ENCODE results near the gene ZSWIM6. TPM values are rescaled to one million over a fixed set of nuclear protein-coding genes. Genes with fewer than 3 reads are reported as not detected.
A peak's percentile ranks its signal among the peaks of the same experiment; 100 is the strongest.

The ZSWIM6 gene
- total and polyA plus RNA-seq, 4 donors = 5.9 to 21.6 (median 13.3) TPM

DNA sequence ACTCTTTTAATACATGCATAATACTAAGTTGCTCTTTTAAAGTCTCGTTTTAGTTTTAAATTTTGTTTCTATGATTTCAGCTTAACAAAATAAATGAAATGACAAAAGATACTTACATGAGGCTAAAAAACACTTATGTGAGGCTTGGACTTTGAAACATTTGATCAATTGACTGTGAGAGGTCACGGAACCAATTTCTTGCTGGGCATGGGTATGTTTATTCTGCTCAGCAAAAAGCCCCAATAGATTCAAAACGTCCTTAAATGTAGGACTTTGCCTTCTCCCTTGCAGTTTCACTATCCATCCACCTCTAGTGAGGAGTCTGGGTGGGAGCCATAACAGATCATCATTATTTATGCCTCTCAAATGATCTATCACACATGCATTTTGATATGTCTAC, 191.9 kb downstream of the ZSWIM6 start:
- Histone ChIP-seq H3K9me3 (ENCODE audit: control insufficient read depth in 4 of 4, insufficient read depth in 3 of 4, low read length in 3 of 4) (no peaks in the 10 kb centered on the region), H3K27me3 (ENCODE audit: control insufficient read depth in 3 of 3, insufficient read depth in 3 of 3, low read length in 2 of 3) (no peaks in the 10 kb centered on the region), H3K4me1 (ENCODE audit: control insufficient read depth in 5 of 5, insufficient read depth in 5 of 5, low read length in 5 of 5) (peaks cover 0 to 24% (median 4%) of the 10 kb centered on the region in 5 donors), H3K9ac (ENCODE audit: insufficient read depth in 1 of 2, low read length in 2 of 2) (no peak overlapping the region), H3K36me3 (ENCODE audit: control insufficient read depth in 4 of 4, insufficient read depth in 4 of 4, low read length in 4 of 4) (peaks cover 1 to 10% (median 6%) of the 10 kb centered on the region in 4 donors), H3K4me3 (no peak overlapping the region), H3K27ac (ENCODE audit: low read depth in 1 of 2, low read length in 1 of 2) (no peak overlapping the region)
- TF ChIP-seq, protein P1, sequence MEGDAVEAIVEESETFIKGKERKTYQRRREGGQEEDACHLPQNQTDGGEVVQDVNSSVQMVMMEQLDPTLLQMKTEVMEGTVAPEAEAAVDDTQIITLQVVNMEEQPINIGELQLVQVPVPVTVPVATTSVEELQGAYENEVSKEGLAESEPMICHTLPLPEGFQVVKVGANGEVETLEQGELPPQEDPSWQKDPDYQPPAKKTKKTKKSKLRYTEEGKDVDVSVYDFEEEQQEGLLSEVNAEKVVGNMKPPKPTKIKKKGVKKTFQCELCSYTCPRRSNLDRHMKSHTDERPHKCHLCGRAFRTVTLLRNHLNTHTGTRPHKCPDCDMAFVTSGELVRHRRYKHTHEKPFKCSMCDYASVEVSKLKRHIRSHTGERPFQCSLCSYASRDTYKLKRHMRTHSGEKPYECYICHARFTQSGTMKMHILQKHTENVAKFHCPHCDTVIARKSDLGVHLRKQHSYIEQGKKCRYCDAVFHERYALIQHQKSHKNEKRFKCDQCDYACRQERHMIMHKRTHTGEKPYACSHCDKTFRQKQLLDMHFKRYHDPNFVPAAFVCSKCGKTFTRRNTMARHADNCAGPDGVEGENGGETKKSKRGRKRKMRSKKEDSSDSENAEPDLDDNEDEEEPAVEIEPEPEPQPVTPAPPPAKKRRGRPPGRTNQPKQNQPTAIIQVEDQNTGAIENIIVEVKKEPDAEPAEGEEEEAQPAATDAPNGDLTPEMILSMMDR (IDR thresholded peaks at IDR 0.05; ENCODE audit: control extremely low read depth, extremely low read depth) = no peak
- ATAC-seq (ENCODE audit: insufficient read depth, low FRiP score) (no peak), DNase-seq (no peak)
- 80 to 84% methylated on average over 3 of the region's 3 CpGs for WGBS, 2 donors

GRCh38 chr5:61525512-61526206, 193.6 kb downstream of the ZSWIM6 start:
- 82 to 89% methylated on average over 12 of the region's 12 CpGs for WGBS, 2 donors
- TF ChIP-seq, protein P1 (IDR thresholded peaks at IDR 0.05; ENCODE audit: control extremely low read depth, extremely low read depth) = no peak

DNA sequence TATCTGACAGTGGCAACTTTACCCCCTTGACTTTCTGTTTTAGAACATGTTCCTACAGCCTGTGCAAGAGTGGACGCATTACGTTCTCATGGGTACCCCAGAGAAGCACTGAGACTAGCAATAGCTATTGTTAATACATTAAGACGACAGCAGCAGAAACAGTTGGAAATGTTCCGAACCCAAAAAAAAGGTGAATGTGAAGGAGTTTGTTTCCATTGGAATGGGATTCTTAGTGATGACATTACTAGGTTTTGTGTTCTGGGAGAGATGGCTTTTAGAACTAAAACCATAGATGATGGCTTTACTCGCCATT, 194.1 kb downstream of the ZSWIM6 start:
- ATAC-seq (ENCODE audit: insufficient read depth, low FRiP score) (no peak), DNase-seq (peak in 1 of 3 donors; percentile 11)
- no peak overlapping the region for H3K9ac ChIP-seq (ENCODE audit: insufficient read depth in 1 of 2, low read length in 2 of 2)
- H3K36me3 ChIP-seq (ENCODE audit: control insufficient read depth in 4 of 4, insufficient read depth in 4 of 4, low read length in 4 of 4) = peaks cover 1 to 20% (median 11%) of the 10 kb centered on the region in 4 donors
- 96% methylated on average over 5 of the region's 5 CpGs for WGBS, 2 donors
- H3K4me1 ChIP-seq (ENCODE audit: control insufficient read depth in 5 of 5, insufficient read depth in 5 of 5, low read length in 5 of 5) = peaks cover 0 to 20% (median 4%) of the 10 kb centered on the region in 5 donors
- H3K9me3 ChIP-seq (ENCODE audit: control insufficient read depth in 4 of 4, insufficient read depth in 3 of 4, low read length in 3 of 4) = no peaks in the 10 kb centered on the region
- no peaks in the 10 kb centered on the region for H3K27me3 ChIP-seq (ENCODE audit: control insufficient read depth in 3 of 3, insufficient read depth in 3 of 3, low read length in 2 of 3)
- H3K27ac ChIP-seq (ENCODE audit: low read depth in 1 of 2, low read length in 1 of 2) = no peak overlapping the region
- TF ChIP-seq, protein P1 (IDR thresholded peaks at IDR 0.05; ENCODE audit: control extremely low read depth, extremely low read depth) = no peak
- no peak overlapping the region for H3K4me3 ChIP-seq

More at GRCh38 chr5:61525512-61526206, 193.6 kb downstream of the ZSWIM6 start:
- Histone ChIP-seq H3K27ac (ENCODE audit: low read depth in 1 of 2, low read length in 1 of 2) (no peak overlapping the region), H3K27me3 (ENCODE audit: control insufficient read depth in 3 of 3, insufficient read depth in 3 of 3, low read length in 2 of 3) (no peaks in the 10 kb centered on the region), H3K9me3 (ENCODE audit: control insufficient read depth in 4 of 4, insufficient read depth in 3 of 4, low read length in 3 of 4) (no peaks in the 10 kb centered on the region), H3K4me1 (ENCODE audit: control insufficient read depth in 5 of 5, insufficient read depth in 5 of 5, low read length in 5 of 5) (peaks cover 0 to 20% (median 4%) of the 10 kb centered on the region in 5 donors), H3K36me3 (ENCODE audit: control insufficient read depth in 4 of 4, insufficient read depth in 4 of 4, low read length in 4 of 4) (peaks cover 1 to 19% (median 11%) of the 10 kb centered on the region in 4 donors), H3K4me3 (no peak overlapping the region), H3K9ac (ENCODE audit: insufficient read depth in 1 of 2, low read length in 2 of 2) (no peak overlapping the region)
- DNase-seq = peak; percentile 69 to 82 (median 76)
- ATAC-seq (ENCODE audit: insufficient read depth, low FRiP score) = no peak

Data from lung (tissue), 12 donors.